Left hindlimb (tissue), 1 donor: ENCODE measurements around the gene AQP5.
A peak's percentile ranks its signal among the peaks of the same experiment; 100 is the strongest.
"Not testable (repeated sequence)": the region's sequence is repeated elsewhere in the genome, so short reads cannot be mapped to it uniquely, and the experiment has no call there.

Experiments used
- DNase-seq: peaks from one replicate; pipeline ENCODE4 v3.0.0-alpha.2; 2018

Gene AQP5

GRCh38 chr12:49983892-49984291 is 22.2 kb downstream of the AQP5 start:
- DNase-seq: peak; percentile 82

GRCh38 chr12:49984476-49985359 is 23.0 kb downstream of the AQP5 start:
- no peak for DNase-seq

DNA sequence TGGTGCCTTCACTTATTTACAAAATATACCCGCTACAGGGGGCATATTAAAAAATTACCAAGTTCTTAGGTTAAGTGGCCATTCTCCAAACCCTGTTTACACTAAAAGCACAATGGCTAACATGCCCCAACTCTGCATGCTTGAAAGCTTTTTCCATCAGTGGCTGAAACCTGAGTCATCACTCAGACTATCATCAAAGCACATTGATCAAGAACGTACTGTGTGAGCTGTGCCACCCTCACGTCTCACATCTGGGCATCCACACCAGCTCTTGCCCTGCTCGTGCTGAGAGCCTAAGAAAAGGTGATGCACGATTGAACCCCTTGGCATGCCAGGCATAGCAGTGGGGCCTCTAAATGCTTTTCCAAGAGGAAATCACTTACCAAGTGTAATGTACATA is 24.3 kb downstream of the AQP5 start:
- no peak for DNase-seq

DNA sequence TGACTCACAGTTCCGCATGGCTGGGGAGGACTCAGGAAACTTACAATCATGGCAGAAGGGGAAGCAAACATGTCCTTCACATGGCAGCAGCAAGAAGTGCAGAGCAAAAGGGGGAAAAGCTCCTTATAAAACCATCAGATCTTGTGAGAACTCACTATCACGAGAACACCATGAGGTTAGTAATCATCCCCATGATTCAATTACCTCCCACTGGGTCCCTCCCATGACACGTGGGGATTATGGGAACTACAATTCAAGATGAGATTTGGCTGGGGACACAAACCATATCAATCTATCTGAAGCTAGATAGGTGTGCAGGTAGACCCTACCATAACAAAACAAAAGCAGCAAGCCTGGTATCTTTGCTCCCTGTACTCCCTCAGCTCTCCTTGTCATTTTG is 24.8 kb downstream of the AQP5 start:
- not testable (repeated sequence) for DNase-seq

DNA sequence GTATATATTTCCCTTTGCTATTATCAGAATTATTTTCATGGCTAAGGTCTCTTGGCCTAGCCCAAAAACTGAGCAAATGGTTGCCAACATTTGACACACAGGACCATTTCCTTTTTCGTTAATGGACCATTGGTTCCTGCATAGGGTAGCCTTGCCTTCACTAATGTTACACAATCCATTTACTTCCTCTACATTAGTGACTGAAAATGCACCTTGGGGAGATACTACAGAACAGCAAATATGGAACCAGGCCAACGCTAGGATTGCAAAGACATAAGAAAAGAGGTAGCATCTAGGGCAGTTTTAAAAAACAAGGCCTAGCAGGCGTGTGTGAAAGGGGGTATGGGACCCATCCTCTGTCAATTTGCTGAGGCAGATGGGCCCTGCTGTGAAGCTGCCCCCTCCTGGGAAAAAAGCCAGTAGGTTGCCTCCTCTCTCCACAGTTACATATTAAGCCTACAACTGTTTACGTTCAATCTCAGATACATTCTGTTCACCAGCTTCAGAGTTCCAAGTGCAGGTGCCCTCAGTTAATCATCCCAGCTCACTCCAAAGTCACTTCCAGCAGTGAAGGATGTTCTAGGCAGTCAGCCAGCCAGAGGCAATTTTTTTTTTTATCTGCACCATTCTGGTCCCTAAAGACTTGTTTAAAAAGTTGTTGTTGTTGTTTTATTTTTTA is 26.1 kb downstream of the AQP5 start:
- DNase-seq: no peak

GRCh38 chr12:49989400-49989799 is 27.7 kb downstream of the AQP5 start:
- DNase-seq: not testable (repeated sequence)

- DNase-seq: no peak
These were observed 28.6 kb downstream of the AQP5 start for GRCh38 chr12:49990273-49990672.

- no peak for DNase-seq
These were observed 36.8 kb downstream of the AQP5 start for GRCh38 chr12:49998453-49998852.

DNA sequence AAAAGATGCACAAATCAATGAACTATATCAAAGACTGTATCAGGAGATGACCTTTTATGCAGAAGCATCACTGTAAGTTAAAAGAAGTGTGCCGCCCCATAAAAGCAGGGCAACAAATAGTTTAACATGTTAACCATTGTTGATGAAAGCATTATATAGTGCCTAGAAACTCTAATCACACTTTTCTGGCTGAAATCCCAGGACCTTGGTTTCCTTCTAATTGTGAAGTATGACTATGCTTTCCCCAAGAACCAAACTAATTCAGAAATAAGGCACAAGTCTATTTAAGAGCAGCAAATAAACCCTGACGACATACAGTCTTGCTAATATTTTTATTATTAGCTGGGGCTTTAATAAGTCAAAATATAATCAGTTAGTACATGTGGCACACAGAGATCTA is 41.9 kb downstream of the AQP5 start:
- DNase-seq: no peak

- DNase-seq: no peak
These were observed 43.0 kb downstream of the AQP5 start for GRCh38 chr12:50004696-50005095.

GRCh38 chr12:50005175-50005574 is 43.5 kb downstream of the AQP5 start:
- DNase-seq: no peak

- no peak for DNase-seq
These were observed 44.6 kb downstream of the AQP5 start for GRCh38 chr12:50006280-50006679.

GRCh38 chr12:50006754-50007442 is 45.2 kb downstream of the AQP5 start:
- no peak for DNase-seq

DNA sequence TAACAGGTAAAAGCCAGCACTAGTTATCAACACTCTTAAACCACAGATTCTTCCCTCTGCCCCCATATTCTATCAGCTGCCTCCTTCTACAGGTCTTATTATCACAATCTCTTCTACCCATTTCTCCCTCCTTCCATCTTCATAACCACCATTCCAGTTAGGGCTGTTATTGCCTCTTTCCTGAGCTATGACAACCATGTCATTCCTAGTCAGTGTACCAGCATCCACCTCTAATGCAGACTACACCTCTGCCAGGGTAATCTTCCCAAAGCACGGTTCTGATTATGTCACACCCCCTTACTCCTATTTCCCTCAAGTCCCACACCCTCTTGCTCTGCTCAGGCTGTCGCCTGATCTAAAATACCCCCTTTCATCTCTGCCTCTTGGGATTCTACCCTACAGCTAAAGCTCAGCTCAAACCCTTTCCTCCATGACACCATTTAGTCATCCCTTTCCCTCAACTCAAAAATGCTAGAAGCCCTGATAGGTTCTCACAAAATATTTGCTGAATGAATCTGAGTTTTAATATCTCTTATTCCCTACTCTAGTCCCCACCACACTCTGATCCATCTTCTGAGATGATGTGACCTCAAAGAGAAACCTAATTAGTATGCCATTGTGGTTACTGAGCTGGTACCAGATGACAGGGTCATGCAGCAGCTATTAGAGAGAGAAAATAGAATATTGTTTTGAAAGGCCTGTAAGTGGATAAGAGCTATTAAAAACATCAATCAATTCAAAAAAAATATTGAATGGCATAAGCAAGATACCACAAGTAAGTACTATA is 51.9 kb downstream of the AQP5 start:
- DNase-seq: no peak

GRCh38 chr12:50014342-50014741 is 52.7 kb downstream of the AQP5 start:
- no peak for DNase-seq
